ENCODE measurements around the gene GRIK2.
"Not testable (repeated sequence)": the region's sequence is repeated elsewhere in the genome, so short reads cannot be mapped to it uniquely, and the experiment has no call there.

The GRIK2 gene

DNA sequence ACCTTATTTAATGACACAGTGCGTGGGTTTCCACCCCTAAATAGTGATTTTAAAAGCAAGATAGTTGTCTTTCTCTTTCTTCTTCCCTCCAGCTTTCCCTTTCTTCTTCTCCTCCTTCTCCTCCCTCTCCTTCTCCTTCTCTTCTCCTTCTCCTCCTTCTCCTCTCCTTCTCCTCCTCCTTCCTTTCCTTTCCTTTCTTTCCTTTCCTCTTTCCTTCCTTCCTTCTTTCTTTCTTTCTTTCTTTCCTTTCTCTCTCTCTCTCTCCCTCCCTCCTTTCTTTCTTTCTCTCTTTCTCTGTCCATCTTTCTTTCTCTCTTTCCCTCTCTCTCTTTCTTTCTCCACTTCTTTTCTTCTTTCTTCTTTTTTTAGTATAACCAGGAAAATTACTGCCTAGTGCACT, 670.6 kb downstream of the GRIK2 start:
- no peak for DNase-seq

DNA sequence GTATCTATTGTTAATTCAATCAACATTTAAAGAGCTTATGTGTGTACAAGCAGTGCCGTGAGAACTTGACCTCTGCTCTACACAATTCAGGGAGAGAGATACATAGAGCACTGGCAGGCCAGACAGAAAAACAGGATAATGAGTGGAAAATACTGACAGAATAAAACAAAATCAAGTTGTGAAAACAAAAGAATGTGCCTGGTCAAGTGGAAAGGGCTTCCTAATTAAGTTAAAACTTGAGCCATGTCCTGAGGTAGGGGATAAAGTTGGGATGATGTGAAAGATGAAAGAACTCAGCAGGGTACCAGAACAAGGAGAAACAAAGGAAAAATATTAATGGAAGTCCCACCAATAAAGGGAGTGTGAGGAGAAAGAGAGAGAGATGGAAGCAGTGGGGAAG, 672.8 kb downstream of the GRIK2 start:
- no peak for DNase-seq

DNA sequence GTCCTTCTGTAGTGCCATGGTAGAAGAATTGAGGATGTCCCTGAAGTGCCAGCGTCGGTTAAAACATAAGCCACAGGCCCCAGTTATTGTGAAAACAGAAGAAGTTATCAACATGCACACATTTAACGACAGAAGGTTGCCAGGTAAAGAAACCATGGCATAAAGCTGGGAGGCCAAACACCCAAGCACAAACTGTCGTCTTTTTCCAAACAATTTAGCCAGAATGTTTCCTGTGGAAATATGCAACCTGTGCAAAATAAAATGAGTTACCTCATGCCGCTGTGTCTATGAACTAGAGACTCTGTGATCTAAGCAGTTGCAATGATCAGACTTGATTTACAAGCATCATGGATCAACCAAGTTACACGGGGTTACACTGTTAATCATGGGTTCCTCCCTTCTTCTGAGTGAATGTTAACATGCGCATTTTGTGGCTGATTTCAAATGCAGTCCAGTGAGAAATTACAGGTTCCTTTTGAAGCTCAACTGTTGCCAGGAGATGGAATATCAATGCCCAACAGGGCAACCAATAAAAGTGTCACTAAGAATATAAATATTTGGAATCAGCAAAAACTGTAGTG, 674.9 kb downstream of the GRIK2 start:
- no peak for DNase-seq

DNA sequence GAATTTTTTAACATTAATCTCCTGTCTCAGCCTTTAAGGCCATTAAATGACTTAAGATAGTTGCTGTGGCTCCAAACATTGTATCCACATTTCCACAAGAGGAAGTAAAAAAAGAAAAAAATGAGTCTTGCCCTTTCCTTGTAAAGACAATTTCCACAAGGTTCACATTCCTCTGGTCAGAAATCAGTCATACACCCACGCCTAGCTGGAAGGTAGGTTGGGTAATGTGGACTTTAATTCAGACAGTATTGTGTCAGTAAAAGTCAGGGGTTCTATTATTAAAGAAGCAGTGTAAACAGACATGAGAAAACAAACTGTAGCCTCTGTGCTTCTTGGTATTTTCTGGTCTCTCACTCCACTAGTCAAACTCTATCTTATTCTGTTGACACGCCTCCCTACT, 682.0 kb downstream of the GRIK2 start:
- DNase-seq = no peak

DNA sequence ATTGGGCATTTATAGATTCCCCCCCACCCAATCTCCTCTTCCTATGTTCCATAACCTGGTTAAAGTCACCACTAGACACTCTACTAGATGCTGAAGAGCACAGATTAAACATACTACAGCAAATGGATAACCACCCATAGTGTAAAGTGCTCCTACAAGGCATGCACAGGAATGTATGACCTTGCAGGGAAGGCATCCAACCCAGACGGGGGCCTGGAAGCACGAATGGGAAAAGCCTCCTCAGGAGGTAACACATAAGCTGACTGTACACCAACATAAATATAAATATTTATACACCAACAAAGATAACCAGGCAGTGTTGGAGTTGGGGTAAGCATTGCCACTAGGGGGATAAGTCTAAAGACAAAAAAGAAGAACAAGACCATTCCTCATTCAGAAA, 691.7 kb downstream of the GRIK2 start:
- no peak for DNase-seq

DNA sequence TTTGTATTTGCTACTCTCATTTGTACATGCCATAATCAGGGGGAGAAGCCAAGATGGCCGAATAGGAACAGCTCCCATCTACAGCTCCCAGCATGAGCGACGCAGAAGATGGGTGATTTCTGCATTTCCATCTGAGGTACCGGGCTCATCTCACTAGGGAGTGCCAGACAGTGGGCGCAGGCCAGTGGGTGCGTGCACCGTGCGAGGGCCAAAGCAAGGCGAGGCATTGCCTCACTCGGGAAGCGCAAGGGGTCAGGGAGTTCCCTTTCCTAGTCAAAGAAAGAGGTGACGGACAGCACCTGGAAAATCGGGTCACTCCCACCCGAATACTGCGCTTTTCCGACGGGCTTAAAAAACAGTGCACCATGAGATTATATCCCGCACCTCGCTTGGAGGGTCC, 694.7 kb downstream of the GRIK2 start:
- DNase-seq = not testable (repeated sequence)

DNA sequence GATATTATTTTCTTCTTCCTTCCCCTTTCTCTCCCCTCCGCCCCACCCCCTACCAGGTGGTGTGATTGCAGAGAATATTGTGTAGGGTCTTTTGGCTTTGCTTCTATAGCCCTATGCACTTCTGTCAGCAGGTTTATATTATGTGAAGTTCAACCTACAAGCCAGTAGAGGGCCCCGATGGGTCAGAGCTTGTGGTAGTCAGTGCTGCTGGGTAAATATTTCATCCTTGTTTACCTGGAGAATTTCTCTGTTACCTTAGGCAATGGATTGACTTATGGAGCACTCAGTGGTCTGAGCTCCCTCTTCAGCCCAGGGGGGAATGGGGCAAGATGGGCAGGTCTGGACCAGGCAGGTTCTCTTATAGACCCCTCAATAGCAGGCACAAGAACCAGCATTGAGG, 720.9 kb downstream of the GRIK2 start:
- no peak for DNase-seq

DNA sequence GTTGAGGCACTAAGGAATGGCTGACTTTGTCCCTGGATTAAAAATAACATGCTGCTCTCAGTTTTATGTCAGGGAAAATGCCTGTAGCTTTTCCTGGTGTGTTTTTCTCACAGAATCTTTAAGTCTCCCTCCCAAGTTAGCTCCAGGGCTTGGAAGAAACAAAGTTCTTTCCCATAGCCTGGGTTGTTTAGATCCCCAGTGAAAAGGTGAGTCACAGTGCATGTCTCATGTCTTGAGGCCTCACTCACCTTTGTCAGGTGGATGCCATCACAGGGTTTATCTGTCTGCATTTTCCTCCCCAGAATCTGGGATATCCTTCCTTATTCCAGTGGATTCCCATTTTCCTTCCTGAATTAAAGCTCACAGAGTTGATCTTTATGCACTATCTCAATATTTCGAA, 722.4 kb downstream of the GRIK2 start:
- DNase-seq = no peak

DNA sequence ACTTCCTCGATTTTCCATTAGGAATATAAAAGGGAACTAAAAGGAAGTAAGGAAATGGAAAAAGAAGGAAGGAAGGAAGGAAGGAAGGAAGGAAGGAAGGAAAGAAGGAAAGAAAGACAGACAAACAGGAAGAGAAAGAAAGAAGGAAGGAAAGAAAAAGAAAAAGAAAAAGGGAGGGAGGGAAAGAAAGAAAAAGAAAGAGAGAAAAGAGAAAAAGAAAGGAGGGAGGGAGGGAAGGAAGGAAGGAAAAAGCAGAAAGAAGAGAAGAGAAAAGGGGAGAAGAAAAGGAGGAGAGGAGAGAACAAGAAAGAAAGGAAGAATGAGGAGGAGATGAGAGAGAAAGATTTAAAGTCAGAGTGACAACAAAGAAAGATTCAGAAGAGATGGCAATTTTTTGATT, 724.5 kb downstream of the GRIK2 start:
- no peak for DNase-seq

Measured in NCI-H510A treated with DMSO at 0.1 percent for 48 hours (cell line).